ENCODE data around the gene MRPL40. TPM values are rescaled to one million over a fixed set of nuclear protein-coding genes. Genes with fewer than 3 reads are reported as not detected.

Gene MRPL40
- polyA plus RNA-seq, 1 donor from 2014 or later = 32.5 TPM

DNA sequence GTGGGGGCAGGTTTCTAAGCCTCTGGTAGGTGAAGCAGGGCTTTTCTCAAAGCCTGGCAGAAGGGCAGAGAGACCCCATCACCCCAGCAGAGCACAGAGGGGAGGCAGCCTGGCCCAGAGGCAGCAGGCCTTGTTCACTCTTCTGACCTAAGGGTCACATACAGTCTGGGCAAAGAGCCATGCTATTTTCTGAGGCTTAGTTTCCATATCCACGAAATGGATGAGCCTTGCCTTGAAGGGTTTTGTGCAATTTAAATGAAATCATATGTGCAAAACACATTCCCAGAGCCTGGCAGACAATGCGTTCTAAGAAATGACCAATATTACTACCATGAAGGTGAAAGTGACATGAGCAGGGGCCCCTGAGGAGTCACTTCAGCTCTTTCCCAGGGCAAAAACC is 45.3 kb upstream of the MRPL40 start:
- Histone ChIP-seq H3K9ac (ENCODE audit: low read length) (no peak overlapping the region), H3K36me3 (ENCODE audit: insufficient read depth, low read length) (peaks cover 29% of the 10 kb centered on the region), H3F3A (ENCODE audit: insufficient read depth, low read length, poor library complexity, severe bottlenecking) (no peaks in the 10 kb centered on the region), H3K79me2 (replicated peaks; ENCODE audit: insufficient read depth, low read length) (no peaks in the 10 kb centered on the region), H2AFZ (ENCODE audit: low read depth, low read length) (no peak overlapping the region), H3K9me3 (ENCODE audit: low read length) (no peaks in the 10 kb centered on the region), H3K4me2 (ENCODE audit: low read length) (no peak overlapping the region), H3K4me3 (ENCODE audit: low read length) (no peak overlapping the region), H3K27me3 (ENCODE audit: insufficient read depth, low read depth, low read length) (no peaks in the 10 kb centered on the region), H3K27ac (ENCODE audit: low read length) (no peak overlapping the region), H4K20me1 (ENCODE audit: insufficient read depth) (no peaks in the 10 kb centered on the region), H3K9me2 (ENCODE audit: insufficient read depth, low read length) (no peaks in the 10 kb centered on the region)
- TF ChIP-seq RAD21 (conservative IDR thresholded peaks at IDR 0.05) = no peak
- TF ChIP-seq, protein P1, sequence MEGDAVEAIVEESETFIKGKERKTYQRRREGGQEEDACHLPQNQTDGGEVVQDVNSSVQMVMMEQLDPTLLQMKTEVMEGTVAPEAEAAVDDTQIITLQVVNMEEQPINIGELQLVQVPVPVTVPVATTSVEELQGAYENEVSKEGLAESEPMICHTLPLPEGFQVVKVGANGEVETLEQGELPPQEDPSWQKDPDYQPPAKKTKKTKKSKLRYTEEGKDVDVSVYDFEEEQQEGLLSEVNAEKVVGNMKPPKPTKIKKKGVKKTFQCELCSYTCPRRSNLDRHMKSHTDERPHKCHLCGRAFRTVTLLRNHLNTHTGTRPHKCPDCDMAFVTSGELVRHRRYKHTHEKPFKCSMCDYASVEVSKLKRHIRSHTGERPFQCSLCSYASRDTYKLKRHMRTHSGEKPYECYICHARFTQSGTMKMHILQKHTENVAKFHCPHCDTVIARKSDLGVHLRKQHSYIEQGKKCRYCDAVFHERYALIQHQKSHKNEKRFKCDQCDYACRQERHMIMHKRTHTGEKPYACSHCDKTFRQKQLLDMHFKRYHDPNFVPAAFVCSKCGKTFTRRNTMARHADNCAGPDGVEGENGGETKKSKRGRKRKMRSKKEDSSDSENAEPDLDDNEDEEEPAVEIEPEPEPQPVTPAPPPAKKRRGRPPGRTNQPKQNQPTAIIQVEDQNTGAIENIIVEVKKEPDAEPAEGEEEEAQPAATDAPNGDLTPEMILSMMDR (IDR thresholded peaks at IDR 0.05; ENCODE audit: poor library complexity, severe bottlenecking) = no peak
- TF ChIP-seq EZH2 (IDR thresholded peaks at IDR 0.05; ENCODE audit: borderline replicate concordance, insufficient read depth, low read length, poor library complexity, severe bottlenecking) = no peak
- TF ChIP-seq, protein P2, sequence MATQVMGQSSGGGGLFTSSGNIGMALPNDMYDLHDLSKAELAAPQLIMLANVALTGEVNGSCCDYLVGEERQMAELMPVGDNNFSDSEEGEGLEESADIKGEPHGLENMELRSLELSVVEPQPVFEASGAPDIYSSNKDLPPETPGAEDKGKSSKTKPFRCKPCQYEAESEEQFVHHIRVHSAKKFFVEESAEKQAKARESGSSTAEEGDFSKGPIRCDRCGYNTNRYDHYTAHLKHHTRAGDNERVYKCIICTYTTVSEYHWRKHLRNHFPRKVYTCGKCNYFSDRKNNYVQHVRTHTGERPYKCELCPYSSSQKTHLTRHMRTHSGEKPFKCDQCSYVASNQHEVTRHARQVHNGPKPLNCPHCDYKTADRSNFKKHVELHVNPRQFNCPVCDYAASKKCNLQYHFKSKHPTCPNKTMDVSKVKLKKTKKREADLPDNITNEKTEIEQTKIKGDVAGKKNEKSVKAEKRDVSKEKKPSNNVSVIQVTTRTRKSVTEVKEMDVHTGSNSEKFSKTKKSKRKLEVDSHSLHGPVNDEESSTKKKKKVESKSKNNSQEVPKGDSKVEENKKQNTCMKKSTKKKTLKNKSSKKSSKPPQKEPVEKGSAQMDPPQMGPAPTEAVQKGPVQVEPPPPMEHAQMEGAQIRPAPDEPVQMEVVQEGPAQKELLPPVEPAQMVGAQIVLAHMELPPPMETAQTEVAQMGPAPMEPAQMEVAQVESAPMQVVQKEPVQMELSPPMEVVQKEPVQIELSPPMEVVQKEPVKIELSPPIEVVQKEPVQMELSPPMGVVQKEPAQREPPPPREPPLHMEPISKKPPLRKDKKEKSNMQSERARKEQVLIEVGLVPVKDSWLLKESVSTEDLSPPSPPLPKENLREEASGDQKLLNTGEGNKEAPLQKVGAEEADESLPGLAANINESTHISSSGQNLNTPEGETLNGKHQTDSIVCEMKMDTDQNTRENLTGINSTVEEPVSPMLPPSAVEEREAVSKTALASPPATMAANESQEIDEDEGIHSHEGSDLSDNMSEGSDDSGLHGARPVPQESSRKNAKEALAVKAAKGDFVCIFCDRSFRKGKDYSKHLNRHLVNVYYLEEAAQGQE (IDR thresholded peaks at IDR 0.05; ENCODE audit: borderline replicate concordance) = no peak
- TF ChIP-seq EP300 (conservative IDR thresholded peaks at IDR 0.05; ENCODE audit: poor library complexity, severe bottlenecking) = no peak
- TF ChIP-seq TAF1 (IDR thresholded peaks at IDR 0.05; ENCODE audit: low read depth) = no peak
- no peak for TF ChIP-seq SMC3 (conservative IDR thresholded peaks at IDR 0.05; ENCODE audit: poor library complexity)
- TF ChIP-seq POLR2AphosphoS5 (IDR thresholded peaks at IDR 0.05) = no peak

DNA sequence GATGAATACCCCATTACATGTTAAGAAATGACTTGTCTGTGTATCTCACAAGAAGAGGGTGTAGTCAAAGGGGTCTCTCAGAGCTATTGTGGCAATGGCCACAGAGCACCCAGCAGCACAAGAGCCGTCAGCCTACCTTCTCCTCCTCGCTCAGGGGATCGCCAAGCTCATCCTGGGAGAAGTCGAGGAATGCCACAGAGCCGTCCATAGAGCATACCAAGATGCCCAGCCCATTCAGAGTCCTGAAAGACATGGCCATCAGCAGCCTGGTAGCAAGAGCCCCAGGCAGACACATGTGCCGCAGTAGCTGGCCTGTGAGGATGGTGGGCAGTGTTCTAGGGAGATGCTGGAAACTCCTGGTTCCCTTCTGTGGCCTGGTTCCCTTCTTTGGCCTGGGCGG is 44.8 kb upstream of the MRPL40 start:
- TF ChIP-seq, protein P2 (IDR thresholded peaks at IDR 0.05; ENCODE audit: borderline replicate concordance) = no peak
- TF ChIP-seq RAD21 (conservative IDR thresholded peaks at IDR 0.05) = no peak
- no peak for TF ChIP-seq POLR2AphosphoS5 (IDR thresholded peaks at IDR 0.05)
- TF ChIP-seq EP300 (conservative IDR thresholded peaks at IDR 0.05; ENCODE audit: poor library complexity, severe bottlenecking) = no peak
- no peak for TF ChIP-seq SMC3 (conservative IDR thresholded peaks at IDR 0.05; ENCODE audit: poor library complexity)
- TF ChIP-seq TAF1 (IDR thresholded peaks at IDR 0.05; ENCODE audit: low read depth) = no peak
- no peak for TF ChIP-seq MXI1 (conservative IDR thresholded peaks at IDR 0.05; ENCODE audit: poor library complexity, severe bottlenecking)
- TF ChIP-seq, protein P1 (IDR thresholded peaks at IDR 0.05; ENCODE audit: poor library complexity, severe bottlenecking) = no peak
- no peak for TF ChIP-seq EZH2 (IDR thresholded peaks at IDR 0.05; ENCODE audit: borderline replicate concordance, insufficient read depth, low read length, poor library complexity, severe bottlenecking)
- Histone ChIP-seq H3K9me2 (ENCODE audit: insufficient read depth, low read length) (no peaks in the 10 kb centered on the region), H3K36me3 (ENCODE audit: insufficient read depth, low read length) (peaks cover 29% of the 10 kb centered on the region), H4K20me1 (ENCODE audit: insufficient read depth) (no peaks in the 10 kb centered on the region), H3K27ac (ENCODE audit: low read length) (no peak overlapping the region), H2AFZ (ENCODE audit: low read depth, low read length) (no peak overlapping the region), H3K27me3 (ENCODE audit: insufficient read depth, low read depth, low read length) (no peaks in the 10 kb centered on the region), H3F3A (ENCODE audit: insufficient read depth, low read length, poor library complexity, severe bottlenecking) (no peaks in the 10 kb centered on the region), H3K79me2 (replicated peaks; ENCODE audit: insufficient read depth, low read length) (no peaks in the 10 kb centered on the region), H3K9me3 (ENCODE audit: low read length) (no peaks in the 10 kb centered on the region), H3K9ac (ENCODE audit: low read length) (no peak overlapping the region), H3K4me3 (ENCODE audit: low read length) (no peak overlapping the region), H3K4me2 (ENCODE audit: low read length) (no peak overlapping the region)
